ENCODE measurements around the gene RPS2. TPM values are rescaled to one million over a fixed set of nuclear protein-coding genes. Genes with fewer than 3 reads are reported as not detected.
A peak's percentile ranks its signal among the peaks of the same experiment; 100 is the strongest.

The RPS2 gene
- total and polyA plus RNA-seq, 4 donors, result 682 to 1,957 (median 1,591) TPM

DNA sequence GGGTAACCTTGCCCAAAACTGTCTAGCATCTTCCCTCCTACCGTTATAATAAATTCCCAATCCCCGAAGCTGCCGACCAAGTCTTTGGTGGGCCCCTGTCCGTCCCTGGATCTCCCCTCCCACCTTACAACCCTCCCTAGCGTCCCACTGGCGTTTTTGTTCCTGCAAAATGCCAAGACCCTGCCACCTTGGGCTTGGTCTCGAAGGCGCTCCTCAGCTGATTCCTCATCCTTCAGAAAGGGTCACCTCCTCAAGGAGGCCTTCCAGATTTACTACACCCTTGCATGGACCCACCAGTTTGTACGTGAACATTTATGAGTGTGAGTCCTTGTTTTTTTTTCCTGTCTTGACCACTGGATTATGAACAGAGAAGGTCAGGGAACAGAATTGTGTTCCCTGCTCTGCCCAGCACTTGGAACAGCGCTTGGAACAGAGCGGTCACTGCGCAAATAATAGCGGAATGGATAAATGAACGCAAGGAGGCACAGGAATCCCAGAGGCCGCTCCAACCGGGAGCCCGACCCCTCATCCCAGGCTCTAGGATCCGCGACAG lies 18.4 kb upstream of the RPS2 start:
- H3K4me1 ChIP-seq (ENCODE audit: control insufficient read depth, insufficient read depth, low read length), result peaks cover 63% of the 10 kb centered on the region
- peak in 1 of 6 donors; percentile 13 for DNase-seq (ENCODE audit: low read depth in 4 of 6, low spot score in 6 of 6)
- peaks cover 32% of the 10 kb centered on the region for H3K27me3 ChIP-seq (ENCODE audit: control insufficient read depth, insufficient read depth, low read length)
- H3K27ac ChIP-seq (ENCODE audit: low read depth, low read length), result peak overlapping the region; percentile 80
- 20% methylated on average over 17 of the region's 19 CpGs for WGBS (ENCODE audit: insufficient coverage)
- no peaks in the 10 kb centered on the region for H3K9me3 ChIP-seq (ENCODE audit: control insufficient read depth, insufficient read depth, low read length)
- peak overlapping the region; percentile 56 for H3K4me3 ChIP-seq (ENCODE audit: low read depth, low read length)
- H3K36me3 ChIP-seq (ENCODE audit: control insufficient read depth, insufficient read depth, low read length), result peaks cover 52% of the 10 kb centered on the region

DNA sequence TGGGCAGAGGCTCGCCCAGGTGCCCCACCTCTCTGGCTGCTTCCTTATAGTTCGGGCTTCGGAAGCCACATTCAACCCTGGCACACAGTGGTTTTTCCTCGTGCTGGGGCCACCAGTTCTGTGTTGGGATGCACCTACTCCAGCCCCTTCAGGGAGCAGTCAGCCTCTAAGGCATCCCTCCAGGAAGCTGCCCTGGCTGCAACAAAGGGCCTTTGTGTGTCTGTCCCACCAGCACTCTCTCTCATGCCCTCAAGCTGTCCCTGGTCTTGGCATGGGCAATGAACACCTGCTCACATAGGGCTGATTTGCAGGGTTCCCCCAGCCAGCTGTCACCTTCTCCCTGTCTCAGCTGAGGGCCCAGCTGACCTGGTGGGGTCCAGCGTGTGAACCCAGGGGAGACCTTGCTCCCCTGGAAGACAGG lies 17.4 kb upstream of the RPS2 start:
- Histone ChIP-seq H3K36me3 (ENCODE audit: control insufficient read depth, insufficient read depth, low read length) (peaks cover 56% of the 10 kb centered on the region), H3K27ac (ENCODE audit: low read depth, low read length) (no peak overlapping the region), H3K4me3 (ENCODE audit: low read depth, low read length) (no peak overlapping the region), H3K4me1 (ENCODE audit: control insufficient read depth, insufficient read depth, low read length) (peaks cover 63% of the 10 kb centered on the region), H3K9me3 (ENCODE audit: control insufficient read depth, insufficient read depth, low read length) (no peaks in the 10 kb centered on the region), H3K27me3 (ENCODE audit: control insufficient read depth, insufficient read depth, low read length) (peaks cover 40% of the 10 kb centered on the region)
- DNase-seq (ENCODE audit: low read depth in 4 of 6, low spot score in 6 of 6), result peak in 1 of 6 donors; percentile 55
- WGBS (ENCODE audit: insufficient coverage), result 40% methylated on average over 4 of the region's 5 CpGs

DNA sequence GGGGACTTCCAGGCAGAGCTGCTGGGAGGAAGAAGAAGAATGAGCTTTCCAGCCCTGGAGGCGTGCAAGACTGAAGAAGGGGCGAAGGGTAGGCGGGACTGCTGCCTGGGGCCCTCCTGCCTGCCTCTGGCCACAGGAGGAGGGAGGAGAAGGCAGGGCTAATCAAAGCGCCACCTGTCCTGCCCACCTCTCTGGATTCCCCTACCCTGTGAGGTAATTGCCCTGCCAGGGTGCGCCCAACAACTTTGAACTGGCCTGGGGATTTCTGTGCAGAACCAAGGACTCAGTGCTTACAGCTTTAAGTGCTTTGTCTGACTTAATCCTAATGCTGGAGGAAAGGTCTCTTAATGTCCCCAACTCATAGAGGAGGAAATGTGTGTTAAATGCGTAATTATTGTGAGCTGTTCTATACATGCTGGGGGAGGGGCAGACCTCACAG lies 16.8 kb upstream of the RPS2 start, which contains the start of gene NOXO1:
NOXO1 (minus strand) TSS at position 72 of the 439 bp plus-strand sequence. CDS start 290 bp downstream, outside the sequence.
- Histone ChIP-seq H3K4me1 (ENCODE audit: control insufficient read depth, insufficient read depth, low read length) (peaks cover 63% of the 10 kb centered on the region), H3K4me3 (ENCODE audit: low read depth, low read length) (no peak within 1 kb of the TSS), H3K36me3 (ENCODE audit: control insufficient read depth, insufficient read depth, low read length) (peaks cover 56% of the 10 kb centered on the region), H3K27ac (ENCODE audit: low read depth, low read length) (no peak within 1 kb of the TSS), H3K27me3 (ENCODE audit: control insufficient read depth, insufficient read depth, low read length) (peaks cover 41% of the 10 kb centered on the region), H3K9me3 (ENCODE audit: control insufficient read depth, insufficient read depth, low read length) (no peaks in the 10 kb centered on the region)
- no peak for DNase-seq (ENCODE audit: low read depth in 4 of 6, low spot score in 6 of 6)
- 58% methylated on average over 5 of the region's 6 CpGs for WGBS (ENCODE audit: insufficient coverage)

DNA sequence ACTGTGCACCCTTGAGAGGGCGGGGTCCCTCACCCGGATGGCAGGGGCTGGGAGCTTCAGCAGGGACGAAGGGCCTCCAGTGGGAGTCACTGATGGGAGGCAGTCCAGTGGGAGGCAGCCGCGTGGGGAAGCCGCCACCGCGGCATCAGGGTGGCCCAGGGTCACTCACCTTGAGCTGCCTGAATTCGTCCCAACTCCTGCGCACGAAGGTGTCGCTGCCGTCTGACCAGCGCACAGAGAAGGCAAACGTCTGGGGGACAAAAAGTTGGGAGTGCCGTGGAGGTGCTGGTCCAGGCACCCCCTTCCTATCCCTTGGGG lies 16.1 kb upstream of the RPS2 start:
- Histone ChIP-seq H3K27me3 (ENCODE audit: control insufficient read depth, insufficient read depth, low read length) (peaks cover 44% of the 10 kb centered on the region), H3K4me3 (ENCODE audit: low read depth, low read length) (no peak overlapping the region), H3K9me3 (ENCODE audit: control insufficient read depth, insufficient read depth, low read length) (no peaks in the 10 kb centered on the region), H3K27ac (ENCODE audit: low read depth, low read length) (no peak overlapping the region), H3K36me3 (ENCODE audit: control insufficient read depth, insufficient read depth, low read length) (peaks cover 56% of the 10 kb centered on the region), H3K4me1 (ENCODE audit: control insufficient read depth, insufficient read depth, low read length) (peaks cover 57% of the 10 kb centered on the region)
- no peak for DNase-seq (ENCODE audit: low read depth in 4 of 6, low spot score in 6 of 6)
- 27% methylated on average over 15 of the region's 16 CpGs for WGBS (ENCODE audit: insufficient coverage)

DNA sequence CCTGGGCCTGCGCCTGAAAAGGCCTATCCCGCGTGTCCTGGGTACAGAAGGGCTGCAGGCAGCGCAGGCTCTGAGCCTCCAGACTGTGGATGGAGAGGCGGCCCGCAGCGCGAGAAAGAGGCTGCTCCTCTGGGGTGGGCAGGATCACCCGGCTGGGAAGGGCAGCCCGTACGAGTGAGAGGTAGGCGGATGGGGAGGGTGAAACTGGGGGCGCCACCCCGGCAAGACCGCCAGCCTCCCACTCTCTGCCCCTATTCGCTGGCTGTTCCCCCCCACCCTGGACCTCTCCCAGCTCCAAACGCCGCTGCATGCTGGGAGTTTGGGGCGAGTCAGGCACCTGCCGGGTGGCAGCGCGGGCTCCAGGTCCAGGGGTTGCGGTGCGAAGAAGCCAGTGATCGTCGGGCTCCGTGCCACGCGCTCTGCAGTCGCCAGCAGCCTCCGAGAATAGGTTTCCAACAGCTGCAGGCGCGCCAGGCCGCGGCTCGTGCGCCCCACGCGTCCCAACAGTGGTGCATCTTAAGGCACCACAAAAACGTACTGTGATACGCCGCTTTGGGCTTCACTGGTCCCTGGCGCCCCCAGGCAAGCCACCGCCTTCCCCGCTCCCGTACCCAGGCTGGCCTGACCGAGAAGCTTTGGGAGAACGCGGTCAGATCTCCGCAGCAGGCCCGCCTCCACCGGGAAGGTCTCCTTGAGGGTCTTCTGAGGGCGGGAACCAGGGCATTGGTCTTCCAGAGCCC lies 15.6 kb upstream of the RPS2 start:
- DNase-seq (ENCODE audit: low read depth in 4 of 6, low spot score in 6 of 6), result peak in 1 of 6 donors; percentile 25
- no peaks in the 10 kb centered on the region for H3K9me3 ChIP-seq (ENCODE audit: control insufficient read depth, insufficient read depth, low read length)
- H3K4me1 ChIP-seq (ENCODE audit: control insufficient read depth, insufficient read depth, low read length), result peaks cover 52% of the 10 kb centered on the region
- peaks cover 44% of the 10 kb centered on the region for H3K27me3 ChIP-seq (ENCODE audit: control insufficient read depth, insufficient read depth, low read length)
- no peak overlapping the region for H3K4me3 ChIP-seq (ENCODE audit: low read depth, low read length)
- H3K27ac ChIP-seq (ENCODE audit: low read depth, low read length), result no peak overlapping the region
- 11% methylated on average over 51 of the region's 53 CpGs for WGBS (ENCODE audit: insufficient coverage)
- H3K36me3 ChIP-seq (ENCODE audit: control insufficient read depth, insufficient read depth, low read length), result peaks cover 56% of the 10 kb centered on the region

DNA sequence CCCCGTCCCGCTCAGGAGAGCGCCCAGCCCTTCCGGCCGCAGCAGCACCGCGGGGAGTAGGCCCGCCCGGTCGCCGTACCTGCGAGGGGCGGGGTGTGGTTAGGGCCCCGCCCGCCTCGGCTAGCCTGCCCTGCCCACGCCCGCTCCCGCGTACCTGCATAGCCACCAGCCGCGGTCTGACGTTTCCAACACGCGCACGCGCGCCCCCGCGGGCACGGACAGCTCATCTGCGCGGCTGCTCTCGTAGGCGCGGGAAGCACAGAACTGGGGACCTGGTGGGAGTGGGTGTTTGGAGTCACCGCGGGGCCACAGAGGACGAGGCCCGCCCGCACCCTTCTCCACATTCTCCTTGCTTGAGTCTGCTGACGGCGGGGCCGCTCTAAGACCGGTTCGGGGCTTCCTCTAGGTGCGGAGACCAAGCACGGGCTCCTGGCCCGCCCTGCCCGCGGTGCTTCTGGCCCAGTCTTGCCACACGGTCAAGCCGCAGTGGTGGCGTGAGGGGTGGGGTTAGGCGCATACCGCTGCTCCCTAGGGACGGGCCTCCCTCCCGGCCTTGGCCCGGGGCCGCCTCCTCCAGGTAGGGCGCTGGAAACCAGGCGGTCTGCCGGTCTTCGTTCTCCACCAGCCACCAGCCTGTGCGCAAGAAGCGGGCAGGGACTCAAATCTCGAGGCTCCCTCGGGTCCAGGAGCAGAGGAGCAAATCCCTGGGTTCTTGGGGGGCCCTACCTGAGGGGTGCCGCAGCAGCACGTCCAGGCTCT lies 14.8 kb upstream of the RPS2 start:
- H3K27me3 ChIP-seq (ENCODE audit: control insufficient read depth, insufficient read depth, low read length), result peaks cover 44% of the 10 kb centered on the region
- peaks cover 44% of the 10 kb centered on the region for H3K4me1 ChIP-seq (ENCODE audit: control insufficient read depth, insufficient read depth, low read length)
- H3K4me3 ChIP-seq (ENCODE audit: low read depth, low read length), result no peak overlapping the region
- no peak overlapping the region for H3K27ac ChIP-seq (ENCODE audit: low read depth, low read length)
- no peaks in the 10 kb centered on the region for H3K9me3 ChIP-seq (ENCODE audit: control insufficient read depth, insufficient read depth, low read length)
- peaks cover 63% of the 10 kb centered on the region for H3K36me3 ChIP-seq (ENCODE audit: control insufficient read depth, insufficient read depth, low read length)
- no peak for DNase-seq (ENCODE audit: low read depth in 4 of 6, low spot score in 6 of 6)
- WGBS (ENCODE audit: insufficient coverage), result 27% methylated on average over 66 of the region's 70 CpGs

DNA sequence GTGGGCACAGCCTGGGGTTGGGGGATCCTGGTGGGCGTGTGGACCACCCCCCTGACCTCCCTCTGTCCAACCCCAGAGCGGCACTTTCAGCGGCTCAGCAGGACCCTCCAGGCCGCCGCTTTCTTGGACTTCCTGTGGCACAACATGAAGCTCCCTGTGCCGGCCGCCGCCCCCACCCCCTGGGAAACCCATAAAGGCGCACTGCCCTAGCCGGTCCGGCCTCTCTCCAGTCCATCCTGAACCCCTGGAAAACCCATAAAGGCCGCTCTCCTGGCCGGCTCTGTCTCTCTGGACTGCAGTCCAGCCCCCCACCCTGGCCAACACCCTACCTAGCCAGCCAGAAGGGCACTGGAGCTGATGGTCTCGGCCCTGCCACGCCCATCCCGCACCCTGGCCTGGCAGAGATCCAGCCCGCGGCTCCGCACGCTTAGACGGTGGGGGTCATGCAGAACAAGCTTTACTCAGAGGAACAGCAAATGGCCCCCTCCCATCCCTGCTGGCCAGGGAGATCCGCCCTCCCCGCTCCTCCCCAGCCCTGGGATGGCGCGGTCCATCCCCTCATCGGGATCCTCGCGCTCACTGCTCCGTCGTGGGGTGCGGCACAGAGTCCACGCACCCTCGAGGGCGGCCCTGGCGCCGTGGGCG lies 14.0 kb upstream of the RPS2 start:
- peaks cover 44% of the 10 kb centered on the region for H3K27me3 ChIP-seq (ENCODE audit: control insufficient read depth, insufficient read depth, low read length)
- H3K27ac ChIP-seq (ENCODE audit: low read depth, low read length), result no peak overlapping the region
- H3K36me3 ChIP-seq (ENCODE audit: control insufficient read depth, insufficient read depth, low read length), result peaks cover 71% of the 10 kb centered on the region
- 69% methylated on average over 36 of the region's 37 CpGs for WGBS (ENCODE audit: insufficient coverage)
- no peak overlapping the region for H3K4me3 ChIP-seq (ENCODE audit: low read depth, low read length)
- H3K4me1 ChIP-seq (ENCODE audit: control insufficient read depth, insufficient read depth, low read length), result peaks cover 45% of the 10 kb centered on the region
- no peak for DNase-seq (ENCODE audit: low read depth in 4 of 6, low spot score in 6 of 6)
- H3K9me3 ChIP-seq (ENCODE audit: control insufficient read depth, insufficient read depth, low read length), result no peaks in the 10 kb centered on the region

DNA sequence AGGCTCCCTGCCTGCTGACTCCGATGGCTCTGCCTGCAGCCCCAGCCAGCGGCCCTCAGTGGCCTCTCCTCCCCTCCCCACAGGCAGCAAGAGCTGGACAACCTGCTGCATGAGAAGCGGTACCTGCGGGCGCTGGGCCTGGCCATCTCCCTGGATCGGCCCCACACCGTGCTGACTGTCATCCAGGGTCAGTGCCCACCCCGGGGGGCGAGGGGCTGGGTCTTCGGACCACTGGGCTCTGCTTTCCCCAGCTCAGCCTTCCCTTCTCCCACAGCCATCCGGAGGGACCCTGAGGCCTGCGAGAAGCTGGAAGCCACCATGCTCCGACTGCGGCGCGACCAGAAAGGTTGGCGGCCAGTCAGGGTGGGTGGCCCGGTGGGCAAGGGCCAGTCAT lies 13.2 kb upstream of the RPS2 start:
- Histone ChIP-seq H3K36me3 (ENCODE audit: control insufficient read depth, insufficient read depth, low read length) (peaks cover 74% of the 10 kb centered on the region), H3K4me3 (ENCODE audit: low read depth, low read length) (no peak overlapping the region), H3K9me3 (ENCODE audit: control insufficient read depth, insufficient read depth, low read length) (no peaks in the 10 kb centered on the region), H3K27me3 (ENCODE audit: control insufficient read depth, insufficient read depth, low read length) (peaks cover 42% of the 10 kb centered on the region), H3K27ac (ENCODE audit: low read depth, low read length) (no peak overlapping the region), H3K4me1 (ENCODE audit: control insufficient read depth, insufficient read depth, low read length) (peaks cover 45% of the 10 kb centered on the region)
- no peak for DNase-seq (ENCODE audit: low read depth in 4 of 6, low spot score in 6 of 6)
- WGBS (ENCODE audit: insufficient coverage), result 97% methylated on average over 17 of the region's 18 CpGs

Measured in spinal cord (tissue), 10 donors.